ENCODE results near the gene LYST.

DNA sequence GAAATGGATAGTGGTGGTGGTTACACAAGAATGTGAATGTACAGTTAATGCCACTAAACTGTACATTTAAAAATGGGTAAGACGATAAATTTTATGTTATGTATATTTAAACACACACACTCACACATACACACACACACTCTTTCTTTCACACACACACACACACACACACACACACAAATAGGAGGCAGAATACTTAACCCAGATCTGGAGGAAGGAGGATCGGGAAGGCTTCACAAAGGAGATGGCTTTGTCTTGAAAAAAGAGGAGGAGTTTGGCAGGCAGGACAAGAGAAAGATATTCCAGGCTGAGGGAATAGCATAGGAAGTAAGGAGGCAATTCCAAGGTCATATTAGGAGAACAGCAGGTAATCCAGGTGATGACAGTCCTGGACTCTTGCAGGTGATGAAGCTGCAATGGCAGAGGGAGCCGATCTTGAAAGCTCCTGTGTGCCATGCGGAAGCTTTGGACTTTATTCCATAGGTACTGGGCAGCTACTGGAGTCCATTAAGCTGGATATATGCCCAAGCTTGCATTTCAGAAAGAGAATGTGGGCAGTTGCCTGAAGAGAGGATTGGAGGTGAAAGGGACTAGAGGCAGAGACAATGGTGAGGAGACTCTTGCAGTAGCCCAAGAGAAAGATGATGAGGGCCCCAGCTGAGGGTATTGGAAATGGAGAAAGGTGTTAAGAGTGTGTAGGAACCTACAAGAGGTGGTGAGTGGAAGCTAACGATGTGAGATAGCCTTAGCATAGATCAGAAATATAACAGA lies 15.4 kb upstream of the LYST start:
- TF ChIP-seq EZH2 (IDR thresholded peaks at IDR 0.05; ENCODE audit: borderline replicate concordance, low read length) = no peak
- TF ChIP-seq, protein P1, sequence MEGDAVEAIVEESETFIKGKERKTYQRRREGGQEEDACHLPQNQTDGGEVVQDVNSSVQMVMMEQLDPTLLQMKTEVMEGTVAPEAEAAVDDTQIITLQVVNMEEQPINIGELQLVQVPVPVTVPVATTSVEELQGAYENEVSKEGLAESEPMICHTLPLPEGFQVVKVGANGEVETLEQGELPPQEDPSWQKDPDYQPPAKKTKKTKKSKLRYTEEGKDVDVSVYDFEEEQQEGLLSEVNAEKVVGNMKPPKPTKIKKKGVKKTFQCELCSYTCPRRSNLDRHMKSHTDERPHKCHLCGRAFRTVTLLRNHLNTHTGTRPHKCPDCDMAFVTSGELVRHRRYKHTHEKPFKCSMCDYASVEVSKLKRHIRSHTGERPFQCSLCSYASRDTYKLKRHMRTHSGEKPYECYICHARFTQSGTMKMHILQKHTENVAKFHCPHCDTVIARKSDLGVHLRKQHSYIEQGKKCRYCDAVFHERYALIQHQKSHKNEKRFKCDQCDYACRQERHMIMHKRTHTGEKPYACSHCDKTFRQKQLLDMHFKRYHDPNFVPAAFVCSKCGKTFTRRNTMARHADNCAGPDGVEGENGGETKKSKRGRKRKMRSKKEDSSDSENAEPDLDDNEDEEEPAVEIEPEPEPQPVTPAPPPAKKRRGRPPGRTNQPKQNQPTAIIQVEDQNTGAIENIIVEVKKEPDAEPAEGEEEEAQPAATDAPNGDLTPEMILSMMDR (IDR thresholded peaks at IDR 0.05; ENCODE audit: low read length) = no peak

Measured in OCI-LY1 (cell line).